ENCODE results near the gene KIF21B.

DNA sequence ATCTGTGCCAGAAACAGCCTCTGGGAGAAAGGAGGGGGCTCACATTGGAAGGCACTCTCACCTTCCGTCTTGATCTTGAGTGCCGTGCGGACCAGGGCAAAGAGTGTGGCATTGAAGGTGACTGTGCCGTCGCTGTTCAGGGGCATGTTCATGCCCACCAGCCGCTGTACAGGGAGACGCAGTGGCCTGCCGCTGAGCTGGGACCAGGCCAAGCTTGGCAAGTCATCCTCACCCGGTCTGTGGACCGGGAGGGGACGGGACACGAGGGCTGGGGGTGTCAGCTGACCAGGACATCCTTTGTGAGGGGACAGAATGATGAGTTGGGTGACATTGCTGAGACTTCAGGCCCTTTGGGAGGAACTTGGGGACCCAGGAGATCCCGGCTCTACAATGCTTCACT is 25.0 kb upstream of the KIF21B start:
- TF ChIP-seq, protein P1, sequence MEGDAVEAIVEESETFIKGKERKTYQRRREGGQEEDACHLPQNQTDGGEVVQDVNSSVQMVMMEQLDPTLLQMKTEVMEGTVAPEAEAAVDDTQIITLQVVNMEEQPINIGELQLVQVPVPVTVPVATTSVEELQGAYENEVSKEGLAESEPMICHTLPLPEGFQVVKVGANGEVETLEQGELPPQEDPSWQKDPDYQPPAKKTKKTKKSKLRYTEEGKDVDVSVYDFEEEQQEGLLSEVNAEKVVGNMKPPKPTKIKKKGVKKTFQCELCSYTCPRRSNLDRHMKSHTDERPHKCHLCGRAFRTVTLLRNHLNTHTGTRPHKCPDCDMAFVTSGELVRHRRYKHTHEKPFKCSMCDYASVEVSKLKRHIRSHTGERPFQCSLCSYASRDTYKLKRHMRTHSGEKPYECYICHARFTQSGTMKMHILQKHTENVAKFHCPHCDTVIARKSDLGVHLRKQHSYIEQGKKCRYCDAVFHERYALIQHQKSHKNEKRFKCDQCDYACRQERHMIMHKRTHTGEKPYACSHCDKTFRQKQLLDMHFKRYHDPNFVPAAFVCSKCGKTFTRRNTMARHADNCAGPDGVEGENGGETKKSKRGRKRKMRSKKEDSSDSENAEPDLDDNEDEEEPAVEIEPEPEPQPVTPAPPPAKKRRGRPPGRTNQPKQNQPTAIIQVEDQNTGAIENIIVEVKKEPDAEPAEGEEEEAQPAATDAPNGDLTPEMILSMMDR (conservative IDR thresholded peaks at IDR 0.05; ENCODE audit: low read length), result no peak
- TF ChIP-seq EZH2phosphoT487 (IDR thresholded peaks at IDR 0.05; ENCODE audit: borderline replicate concordance), result no peak
